ENCODE data around the gene OGFR.

Gene OGFR

DNA sequence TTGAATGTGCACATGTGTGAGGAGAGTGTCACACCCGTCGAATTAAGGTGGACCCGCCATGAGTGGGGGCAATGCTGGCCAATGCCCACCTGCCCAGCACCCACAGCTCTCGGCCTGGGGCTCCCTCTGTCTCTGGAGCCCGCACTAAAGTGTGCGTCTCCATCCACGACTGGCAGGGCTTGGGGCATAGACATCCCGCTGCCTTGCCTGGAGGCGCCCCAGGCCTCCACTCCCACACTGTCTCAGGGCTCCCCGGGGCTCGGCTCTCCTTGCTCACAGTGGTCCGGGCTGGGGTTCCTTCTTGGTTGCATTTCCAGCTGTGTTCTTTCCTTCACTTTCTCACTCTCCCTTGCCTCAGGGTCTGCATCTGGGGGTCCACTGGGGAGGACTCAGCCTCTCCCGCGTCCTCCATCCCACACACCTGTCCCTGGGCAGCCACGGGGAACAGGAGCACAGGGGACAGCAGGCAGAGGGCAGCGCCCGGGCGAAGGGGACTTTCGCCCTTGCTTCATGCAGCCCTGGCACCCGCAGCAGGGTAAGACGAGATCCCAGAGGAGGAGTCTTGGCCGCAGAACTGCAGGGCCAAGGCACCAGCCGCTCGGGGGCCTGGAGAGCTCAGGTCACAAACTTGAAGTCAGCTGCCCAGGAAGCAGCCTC is 28.5 kb upstream of the OGFR start:
- no peaks in the 10 kb centered on the region for H3K4me1 ChIP-seq (ENCODE audit: control insufficient read depth, insufficient read depth, low read length, unreplicated experiment)
- no peak overlapping the region for H3K4me3 ChIP-seq (ENCODE audit: low read depth, low read length)

GRCh38 chr20:62776692-62777527 is 27.7 kb upstream of the OGFR start:
- Histone ChIP-seq H3K27me3 (ENCODE audit: insufficient read depth, low read length) (no peaks in the 10 kb centered on the region), H3K4me3 (ENCODE audit: low read depth, low read length) (no peak overlapping the region), H3K36me3 (ENCODE audit: insufficient read depth, low read length) (no peaks in the 10 kb centered on the region), H3K79me2 (ENCODE audit: control insufficient read depth, insufficient read depth, low read length, unreplicated experiment) (no peaks in the 10 kb centered on the region), H3K27ac (ENCODE audit: low read depth, low read length) (no peak overlapping the region), H2AFZ (ENCODE audit: low read length, unreplicated experiment) (no peak overlapping the region), H3K4me1 (ENCODE audit: control insufficient read depth, insufficient read depth, low read length, unreplicated experiment) (no peaks in the 10 kb centered on the region)

More for the DNA sequence above, 28.5 kb upstream of the OGFR start:
- H3K27me3 ChIP-seq (ENCODE audit: insufficient read depth, low read length): no peaks in the 10 kb centered on the region
- H3K27ac ChIP-seq (ENCODE audit: low read depth, low read length): no peak overlapping the region
- no peaks in the 10 kb centered on the region for H3K79me2 ChIP-seq (ENCODE audit: control insufficient read depth, insufficient read depth, low read length, unreplicated experiment)
- no peaks in the 10 kb centered on the region for H3K36me3 ChIP-seq (ENCODE audit: insufficient read depth, low read length)
- H2AFZ ChIP-seq (ENCODE audit: low read length, unreplicated experiment): no peak overlapping the region

DNA sequence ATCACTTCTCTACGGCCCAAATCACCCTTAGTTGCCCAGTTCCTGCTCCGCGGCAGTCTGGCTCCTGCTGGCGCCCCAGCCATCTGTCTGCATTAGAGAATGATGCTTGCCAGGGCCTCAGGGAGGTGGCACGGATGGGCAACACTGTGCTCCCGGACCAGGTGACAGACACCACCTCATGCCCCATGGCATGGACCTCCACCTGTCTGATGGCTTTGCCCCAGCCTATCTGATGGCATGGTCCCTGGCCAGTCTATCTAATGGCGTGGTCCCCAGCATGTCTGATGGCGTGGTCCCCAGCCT is 27.2 kb upstream of the OGFR start:
- Histone ChIP-seq H3K4me3 (ENCODE audit: low read depth, low read length) (no peak overlapping the region), H3K27ac (ENCODE audit: low read depth, low read length) (no peak overlapping the region), H3K27me3 (ENCODE audit: insufficient read depth, low read length) (no peaks in the 10 kb centered on the region), H3K4me1 (ENCODE audit: control insufficient read depth, insufficient read depth, low read length, unreplicated experiment) (no peaks in the 10 kb centered on the region), H3K79me2 (ENCODE audit: control insufficient read depth, insufficient read depth, low read length, unreplicated experiment) (no peaks in the 10 kb centered on the region), H3K36me3 (ENCODE audit: insufficient read depth, low read length) (no peaks in the 10 kb centered on the region), H2AFZ (ENCODE audit: low read length, unreplicated experiment) (no peak overlapping the region)

DNA sequence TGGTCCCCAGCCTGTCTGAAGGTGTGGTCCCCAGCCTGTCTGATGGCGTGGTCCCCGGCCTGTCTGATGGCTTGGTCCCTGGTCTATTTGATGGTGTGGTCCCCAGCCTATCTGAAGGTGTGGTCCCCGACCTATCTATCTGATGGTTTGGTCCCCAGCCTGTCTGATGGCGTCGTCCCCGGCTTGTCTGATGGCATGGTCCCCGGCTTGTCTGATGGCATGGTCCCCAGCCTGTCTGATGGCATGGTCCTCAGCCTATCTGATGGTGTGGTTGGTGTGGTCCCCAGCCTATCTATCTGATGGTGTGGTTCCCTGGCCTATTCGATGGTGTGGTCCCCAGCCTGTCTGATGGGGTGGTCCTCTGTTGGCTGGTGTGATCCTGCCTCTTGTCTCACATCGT is 26.6 kb upstream of the OGFR start:
- Histone ChIP-seq H3K4me3 (ENCODE audit: low read depth, low read length) (no peak overlapping the region), H3K27ac (ENCODE audit: low read depth, low read length) (no peak overlapping the region), H3K27me3 (ENCODE audit: insufficient read depth, low read length) (no peaks in the 10 kb centered on the region), H2AFZ (ENCODE audit: low read length, unreplicated experiment) (no peak overlapping the region), H3K4me1 (ENCODE audit: control insufficient read depth, insufficient read depth, low read length, unreplicated experiment) (no peaks in the 10 kb centered on the region), H3K79me2 (ENCODE audit: control insufficient read depth, insufficient read depth, low read length, unreplicated experiment) (no peaks in the 10 kb centered on the region), H3K36me3 (ENCODE audit: insufficient read depth, low read length) (no peaks in the 10 kb centered on the region)

GRCh38 chr20:62778601-62779416 is 25.8 kb upstream of the OGFR start:
- Histone ChIP-seq H3K4me3 (ENCODE audit: low read depth, low read length) (no peak overlapping the region), H3K79me2 (ENCODE audit: control insufficient read depth, insufficient read depth, low read length, unreplicated experiment) (no peaks in the 10 kb centered on the region), H3K27me3 (ENCODE audit: insufficient read depth, low read length) (no peaks in the 10 kb centered on the region), H3K27ac (ENCODE audit: low read depth, low read length) (no peak overlapping the region), H2AFZ (ENCODE audit: low read length, unreplicated experiment) (no peak overlapping the region), H3K36me3 (ENCODE audit: insufficient read depth, low read length) (no peaks in the 10 kb centered on the region), H3K4me1 (ENCODE audit: control insufficient read depth, insufficient read depth, low read length, unreplicated experiment) (no peaks in the 10 kb centered on the region)

- H2AFZ ChIP-seq (ENCODE audit: low read length, unreplicated experiment): no peak overlapping the region
- no peaks in the 10 kb centered on the region for H3K27me3 ChIP-seq (ENCODE audit: insufficient read depth, low read length)
- H3K27ac ChIP-seq (ENCODE audit: low read depth, low read length): no peak overlapping the region
- H3K79me2 ChIP-seq (ENCODE audit: control insufficient read depth, insufficient read depth, low read length, unreplicated experiment): no peaks in the 10 kb centered on the region
- no peaks in the 10 kb centered on the region for H3K36me3 ChIP-seq (ENCODE audit: insufficient read depth, low read length)
- H3K4me3 ChIP-seq (ENCODE audit: low read depth, low read length): no peak overlapping the region
- no peaks in the 10 kb centered on the region for H3K4me1 ChIP-seq (ENCODE audit: control insufficient read depth, insufficient read depth, low read length, unreplicated experiment)
Observed at GRCh38 chr20:62779417-62779685, 25.3 kb upstream of the OGFR start.

DNA sequence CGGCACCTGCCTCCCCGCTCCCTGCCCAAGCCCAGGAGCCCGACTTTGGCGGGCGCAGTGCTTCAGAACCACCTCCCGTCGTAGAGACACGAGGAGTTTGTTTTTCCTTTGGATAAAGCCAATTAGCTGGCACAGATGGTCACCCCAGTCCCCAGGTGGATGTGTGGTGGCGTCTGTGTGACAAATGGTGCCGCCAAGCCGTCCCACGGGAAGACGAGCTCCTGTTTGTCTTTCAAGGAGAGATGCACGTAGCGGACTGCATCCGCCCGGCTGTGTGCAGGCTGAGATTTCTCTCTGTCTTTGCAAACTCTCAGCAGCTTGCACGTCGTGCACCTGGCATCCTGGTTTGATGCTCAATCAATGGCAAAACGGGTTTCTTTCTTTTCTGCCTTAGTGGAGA is 24.4 kb upstream of the OGFR start:
- Histone ChIP-seq H3K4me1 (ENCODE audit: control insufficient read depth, insufficient read depth, low read length, unreplicated experiment) (no peaks in the 10 kb centered on the region), H3K27me3 (ENCODE audit: insufficient read depth, low read length) (no peaks in the 10 kb centered on the region), H3K27ac (ENCODE audit: low read depth, low read length) (no peak overlapping the region), H3K79me2 (ENCODE audit: control insufficient read depth, insufficient read depth, low read length, unreplicated experiment) (no peaks in the 10 kb centered on the region), H3K4me3 (ENCODE audit: low read depth, low read length) (no peak overlapping the region), H3K36me3 (ENCODE audit: insufficient read depth, low read length) (no peaks in the 10 kb centered on the region), H2AFZ (ENCODE audit: low read length, unreplicated experiment) (no peak overlapping the region)

DNA sequence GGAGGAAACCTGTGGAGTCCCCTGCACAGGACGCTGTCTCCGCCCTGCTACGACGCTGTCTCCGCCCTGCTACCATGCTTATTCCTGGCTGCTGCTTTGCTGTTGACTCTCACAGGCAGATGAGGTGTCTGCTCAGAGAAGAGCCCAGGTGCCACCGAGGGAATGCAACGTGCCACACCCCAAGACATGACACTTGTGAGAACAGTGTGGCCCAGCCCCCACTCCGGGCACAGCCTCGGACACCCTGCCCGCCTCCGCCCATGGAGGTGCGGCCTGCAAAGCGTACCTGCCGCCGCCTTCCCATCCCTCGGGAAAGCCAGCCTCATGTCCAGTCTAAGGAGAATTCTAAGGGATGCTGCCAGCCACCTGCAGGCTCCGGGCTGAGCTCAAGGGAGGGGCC is 23.9 kb upstream of the OGFR start:
- Histone ChIP-seq H3K4me3 (ENCODE audit: low read depth, low read length) (no peak overlapping the region), H3K27ac (ENCODE audit: low read depth, low read length) (no peak overlapping the region), H3K79me2 (ENCODE audit: control insufficient read depth, insufficient read depth, low read length, unreplicated experiment) (no peaks in the 10 kb centered on the region), H2AFZ (ENCODE audit: low read length, unreplicated experiment) (no peak overlapping the region), H3K4me1 (ENCODE audit: control insufficient read depth, insufficient read depth, low read length, unreplicated experiment) (no peaks in the 10 kb centered on the region), H3K36me3 (ENCODE audit: insufficient read depth, low read length) (no peaks in the 10 kb centered on the region), H3K27me3 (ENCODE audit: insufficient read depth, low read length) (no peaks in the 10 kb centered on the region)

GRCh38 chr20:62782149-62782892 is 22.3 kb upstream of the OGFR start:
- H3K79me2 ChIP-seq (ENCODE audit: control insufficient read depth, insufficient read depth, low read length, unreplicated experiment): no peaks in the 10 kb centered on the region
- H2AFZ ChIP-seq (ENCODE audit: low read length, unreplicated experiment): no peak overlapping the region
- H3K27me3 ChIP-seq (ENCODE audit: insufficient read depth, low read length): no peaks in the 10 kb centered on the region
- H3K27ac ChIP-seq (ENCODE audit: low read depth, low read length): no peak overlapping the region
- no peak overlapping the region for H3K4me3 ChIP-seq (ENCODE audit: low read depth, low read length)
- H3K4me1 ChIP-seq (ENCODE audit: control insufficient read depth, insufficient read depth, low read length, unreplicated experiment): no peaks in the 10 kb centered on the region
- H3K36me3 ChIP-seq (ENCODE audit: insufficient read depth, low read length): no peaks in the 10 kb centered on the region

GRCh38 chr20:62782893-62783278 is 21.7 kb upstream of the OGFR start:
- Histone ChIP-seq H3K27ac (ENCODE audit: low read depth, low read length) (no peak overlapping the region), H3K27me3 (ENCODE audit: insufficient read depth, low read length) (no peaks in the 10 kb centered on the region), H2AFZ (ENCODE audit: low read length, unreplicated experiment) (no peak overlapping the region), H3K79me2 (ENCODE audit: control insufficient read depth, insufficient read depth, low read length, unreplicated experiment) (no peaks in the 10 kb centered on the region), H3K4me1 (ENCODE audit: control insufficient read depth, insufficient read depth, low read length, unreplicated experiment) (no peaks in the 10 kb centered on the region), H3K36me3 (ENCODE audit: insufficient read depth, low read length) (no peaks in the 10 kb centered on the region), H3K4me3 (ENCODE audit: low read depth, low read length) (no peak overlapping the region)

Measured in ACC112 (cell line).